GM21619 (cell line): Measurements from ENCODE around the gene AOPEP.

Experiments used
- ATAC-seq: cut with Tn5 transposase; IDR thresholded peaks from one replicate; pipeline ENCODE4 v1.9.1; 2021; ENCODE audit not compliant: unreplicated experiment

The AOPEP gene

GRCh38 chr9:94717761-94718160 is 8.7 kb upstream of the AOPEP start:
- ATAC-seq = no peak

GRCh38 chr9:94718936-94719335 is 7.6 kb upstream of the AOPEP start:
- no peak for ATAC-seq

GRCh38 chr9:94719878-94720277 is 6.6 kb upstream of the AOPEP start:
- ATAC-seq = no peak

- no peak for ATAC-seq
Measured at GRCh38 chr9:94720846-94721549, 5.5 kb upstream of the AOPEP start.

- no peak for ATAC-seq
Measured at GRCh38 chr9:94721754-94722153, 4.7 kb upstream of the AOPEP start.

GRCh38 chr9:94725293-94725692 is 1.2 kb upstream of the AOPEP start:
- no peak for ATAC-seq

GRCh38 chr9:94728719-94729118 is 2.2 kb downstream of the AOPEP start:
- ATAC-seq = no peak

- ATAC-seq = no peak
Measured at GRCh38 chr9:94729199-94729598, 2.7 kb downstream of the AOPEP start.

- ATAC-seq = no peak
Measured at GRCh38 chr9:94734054-94734754, 7.7 kb downstream of the AOPEP start.

GRCh38 chr9:94736759-94737158 is 10.3 kb downstream of the AOPEP start:
- ATAC-seq = no peak

- ATAC-seq = no peak
Measured at GRCh38 chr9:94740145-94740840, 13.8 kb downstream of the AOPEP start.

GRCh38 chr9:94741866-94742265 is 15.4 kb downstream of the AOPEP start:
- no peak for ATAC-seq

GRCh38 chr9:94743035-94743954 is 16.8 kb downstream of the AOPEP start:
- no peak for ATAC-seq

- ATAC-seq = no peak
Measured at GRCh38 chr9:94745806-94746540, 19.5 kb downstream of the AOPEP start.

GRCh38 chr9:94746541-94747370 is 20.3 kb downstream of the AOPEP start:
- ATAC-seq = no peak

GRCh38 chr9:94754976-94755475 is 28.5 kb downstream of the AOPEP start:
- ATAC-seq = no peak

GRCh38 chr9:94757158-94757557 is 30.7 kb downstream of the AOPEP start:
- no peak for ATAC-seq

GRCh38 chr9:94758031-94758430 is 31.5 kb downstream of the AOPEP start:
- no peak for ATAC-seq

GRCh38 chr9:94758880-94759279 is 32.4 kb downstream of the AOPEP start:
- ATAC-seq = no peak
